IPS DF 6.9 (cell line): ENCODE measurements around the gene SLC52A3.

Source experiments
- DNase-seq: peaks from one replicate; pipeline ENCODE4 v3.0.0-alpha.2; 2013; ENCODE audit warnings: low read depth, low spot score
- H3K27ac ChIP-seq: one replicate; pipeline ENCODE4 v1.5.1; 2013; ENCODE audit warnings: low read length, control low read depth
- H3K27me3 ChIP-seq: 2 replicates; pipeline ENCODE4 v1.6.1; 2013; ENCODE audit warnings: mild to moderate bottlenecking, low read length; ENCODE audit not compliant: control insufficient read depth, insufficient read depth
- H3K36me3 ChIP-seq: 2 replicates; pipeline ENCODE4 v1.6.1; 2013; ENCODE audit warnings: low read length; ENCODE audit not compliant: control insufficient read depth, insufficient read depth
- H3K4me1 ChIP-seq: 2 replicates; pipeline ENCODE4 v1.6.1; 2013; ENCODE audit warnings: low read length; ENCODE audit not compliant: control insufficient read depth, insufficient read depth
- H3K4me3 ChIP-seq: 2 replicates; pipeline ENCODE4 v1.5.1; 2013; ENCODE audit warnings: mild to moderate bottlenecking, low read length
- H3K9me3 ChIP-seq: 2 replicates; pipeline ENCODE4 v1.6.1; 2013; ENCODE audit warnings: low read length, inconsistent platforms; ENCODE audit not compliant: control insufficient read depth, insufficient read depth
- WGBS: extraction: QIAGEN DNeasy Blood & Tissue Kit; methylation state at CpG from one replicate; pipeline ENCODE4 v1.1.7; 2013; ENCODE audit warnings: mixed read lengths, missing lambda C conversion rate; ENCODE audit not compliant: insufficient read length, insufficient coverage; 5-methylcytosine and 5-hydroxymethylcytosine counted together

SLC52A3 gene

DNA sequence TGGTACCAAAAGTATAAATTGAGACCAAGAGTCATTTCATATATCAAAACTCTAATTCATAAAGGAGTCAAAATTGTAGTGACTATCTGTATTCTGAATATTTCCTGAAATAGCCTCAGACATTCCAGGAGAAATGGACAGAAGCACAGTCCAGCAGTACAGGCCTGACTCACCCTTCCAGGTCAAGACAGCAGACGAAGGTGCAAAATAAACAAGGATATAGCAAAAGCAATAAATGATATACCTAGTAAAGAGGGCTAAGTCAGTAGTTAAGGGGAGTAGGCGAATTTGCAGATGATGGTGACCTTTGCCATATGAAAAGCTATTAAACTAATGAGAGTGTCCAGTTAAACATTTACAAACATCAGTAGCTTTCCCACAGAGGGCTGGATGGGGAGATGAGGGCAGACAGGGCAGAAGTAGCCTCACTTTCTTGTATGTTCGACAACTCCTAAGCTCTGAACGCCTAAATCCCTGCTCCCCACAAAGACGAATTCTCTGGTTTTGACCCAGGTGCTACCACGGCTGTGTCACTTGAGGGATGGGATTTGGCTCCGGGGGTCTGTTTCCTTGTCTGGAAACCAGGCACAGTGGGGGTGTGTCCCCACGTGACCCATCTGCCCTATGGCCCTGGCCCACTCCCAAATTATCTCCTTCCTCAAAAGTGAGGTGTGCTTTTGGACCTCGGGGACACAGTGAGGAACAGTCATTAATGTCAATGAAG lies 3.6 kb upstream of the SLC52A3 start:
- DNase-seq: no peak
- Histone ChIP-seq H3K4me1 (peaks cover 2% of the 10 kb centered on the region), H3K36me3 (no peaks in the 10 kb centered on the region; the same call in 1 of the 2 replicates), H3K27me3 (no peaks in the 10 kb centered on the region), H3K9me3 (no peaks in the 10 kb centered on the region), H3K4me3 (no peak overlapping the region), H3K27ac (no peak overlapping the region)
- WGBS: no CpG with 5 or more reads among the region's 9 CpGs

GRCh38 chr20:770691-771090 lies 2.4 kb upstream of the SLC52A3 start:
- H3K27ac ChIP-seq: no peak overlapping the region
- DNase-seq: no peak
- H3K36me3 ChIP-seq: no peaks in the 10 kb centered on the region; the same call in 1 of the 2 replicates
- no peak overlapping the region for H3K4me3 ChIP-seq
- H3K27me3 ChIP-seq: no peaks in the 10 kb centered on the region
- H3K9me3 ChIP-seq: no peaks in the 10 kb centered on the region
- no CpG with 5 or more reads among the region's 2 CpGs for WGBS
- H3K4me1 ChIP-seq: no peaks in the 10 kb centered on the region; the same call in none of the 2 replicates

DNA sequence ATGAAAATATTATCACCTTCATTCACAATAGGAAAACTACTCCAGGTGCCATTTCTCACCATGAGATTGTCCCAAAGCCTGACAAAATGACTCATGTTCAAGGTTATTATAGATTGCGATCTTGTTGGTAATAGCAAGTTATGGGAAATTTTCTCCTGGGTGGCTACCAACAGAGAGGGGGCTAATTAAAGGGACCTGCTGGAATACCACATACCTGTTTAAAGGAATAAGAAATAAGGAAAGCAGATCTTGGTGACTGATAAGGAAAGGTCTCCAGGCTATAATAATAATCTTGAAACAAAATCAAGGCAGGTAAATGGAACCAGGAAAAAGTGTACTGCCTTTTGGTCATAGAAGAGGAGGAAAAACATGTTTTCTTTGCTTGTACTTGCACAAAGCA lies 1.4 kb downstream of the SLC52A3 start:
- H3K27me3 ChIP-seq: no peaks in the 10 kb centered on the region
- H3K27ac ChIP-seq: no peak overlapping the region
- no peak for DNase-seq
- no CpG with 5 or more reads among the region's 1 CpG for WGBS
- H3K4me1 ChIP-seq: no peaks in the 10 kb centered on the region
- no peaks in the 10 kb centered on the region for H3K9me3 ChIP-seq
- H3K36me3 ChIP-seq: no peaks in the 10 kb centered on the region; the same call in 1 of the 2 replicates
- no peak overlapping the region for H3K4me3 ChIP-seq

- no peaks in the 10 kb centered on the region; the same call in 1 of the 2 replicates for H3K36me3 ChIP-seq
Observed at GRCh38 chr20:764255-764654, 4.0 kb downstream of the SLC52A3 start.

DNA sequence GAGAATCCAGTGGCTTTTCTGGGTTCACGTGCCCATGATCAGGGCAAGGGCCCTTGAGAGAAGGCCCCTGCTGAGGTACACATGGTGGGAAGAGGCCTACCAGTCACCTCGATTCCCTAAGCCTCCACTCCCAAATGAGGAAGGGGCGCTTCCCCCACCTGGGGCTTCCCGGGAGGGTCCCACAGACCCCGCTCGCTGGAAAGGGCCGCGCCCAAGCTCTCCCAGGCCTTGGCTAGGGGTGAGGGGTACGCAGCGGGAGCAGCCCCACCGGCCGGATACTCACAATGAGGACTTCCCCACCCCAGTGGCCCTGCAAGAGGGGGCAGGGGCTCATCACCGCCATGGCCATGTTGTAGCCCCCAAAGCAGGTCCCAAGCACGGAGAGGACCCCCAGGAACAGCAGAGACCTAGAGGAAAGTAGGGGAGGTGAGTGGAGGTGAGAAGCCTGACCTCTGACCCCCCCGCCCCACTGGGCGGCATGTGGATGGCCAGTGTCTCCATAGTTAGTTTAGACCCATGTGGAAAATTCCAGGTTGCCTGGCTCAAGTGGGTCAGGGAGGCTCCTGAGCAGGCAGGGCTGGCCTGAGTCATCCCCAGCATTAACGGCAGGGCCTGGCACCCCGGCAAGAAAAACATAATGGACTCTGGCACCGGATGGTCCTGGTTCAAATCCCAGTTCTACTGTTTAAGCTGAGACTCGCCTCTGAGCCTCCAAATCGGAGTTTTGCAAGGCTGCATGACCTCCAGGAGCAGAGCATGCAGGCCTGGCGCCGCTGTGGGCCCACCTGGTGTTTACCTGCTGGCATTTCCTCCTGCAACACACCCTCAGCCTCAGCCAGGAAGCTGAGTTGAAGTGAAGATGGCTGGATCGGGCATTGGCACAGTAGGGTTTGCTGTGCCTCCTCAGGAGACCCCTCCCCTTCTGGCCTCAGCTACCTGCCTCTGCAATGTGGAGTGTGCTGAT lies 6.6 kb downstream of the SLC52A3 start:
- no peak for DNase-seq
- H3K27me3 ChIP-seq: peaks cover 3% of the 10 kb centered on the region; the same call in 1 of the 2 replicates
- no peaks in the 10 kb centered on the region; the same call in 1 of the 2 replicates for H3K36me3 ChIP-seq
- no CpG with 5 or more reads among the region's 24 CpGs for WGBS
- no peaks in the 10 kb centered on the region for H3K9me3 ChIP-seq
- no peak overlapping the region for H3K4me3 ChIP-seq
- H3K27ac ChIP-seq: no peak overlapping the region
- no peaks in the 10 kb centered on the region for H3K4me1 ChIP-seq

More at GRCh38 chr20:764255-764654, 4.0 kb downstream of the SLC52A3 start:
- H3K4me3 ChIP-seq: no peak overlapping the region
- no peaks in the 10 kb centered on the region for H3K4me1 ChIP-seq
- no CpG with 5 or more reads among the region's 3 CpGs for WGBS
- no peaks in the 10 kb centered on the region for H3K9me3 ChIP-seq
- DNase-seq: no peak
- no peak overlapping the region for H3K27ac ChIP-seq
- peaks cover 3% of the 10 kb centered on the region; the same call in 1 of the 2 replicates for H3K27me3 ChIP-seq

- H3K9me3 ChIP-seq: no peaks in the 10 kb centered on the region
- no peaks in the 10 kb centered on the region; the same call in 1 of the 2 replicates for H3K36me3 ChIP-seq
- H3K4me3 ChIP-seq: no peak overlapping the region
- no peaks in the 10 kb centered on the region for H3K4me1 ChIP-seq
- peaks cover 3% of the 10 kb centered on the region; the same call in 1 of the 2 replicates for H3K27me3 ChIP-seq
- peak; percentile 64 for DNase-seq
- H3K27ac ChIP-seq: no peak overlapping the region
- no CpG with 5 or more reads among the region's 44 CpGs for WGBS
Observed at GRCh38 chr20:760751-761417, 7.4 kb downstream of the SLC52A3 start.

DNA sequence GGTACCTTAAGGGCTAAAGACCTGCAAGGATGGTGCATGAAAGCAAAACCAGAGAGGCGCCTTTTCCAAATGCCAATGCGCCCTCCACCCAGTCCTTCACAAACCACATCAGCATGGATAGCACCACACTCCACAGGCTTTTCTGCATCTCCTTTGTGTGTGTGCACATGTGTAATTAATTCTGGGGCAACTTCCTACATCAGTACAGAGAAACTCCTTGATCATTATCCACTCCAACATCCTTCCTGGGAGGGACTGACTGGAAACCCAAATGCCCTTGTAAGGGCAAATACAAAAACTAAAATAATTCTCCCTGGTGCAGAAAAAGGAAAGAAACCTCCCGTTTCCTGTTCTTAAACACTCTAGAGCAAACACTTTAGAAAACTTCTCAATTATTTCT lies 10.8 kb downstream of the SLC52A3 start:
- H3K36me3 ChIP-seq: no peaks in the 10 kb centered on the region
- no peaks in the 10 kb centered on the region for H3K4me1 ChIP-seq
- DNase-seq: no peak
- WGBS: no CpG with 5 or more reads among the region's 3 CpGs
- H3K27ac ChIP-seq: no peak overlapping the region
- no peak overlapping the region for H3K4me3 ChIP-seq
- H3K27me3 ChIP-seq: peaks cover 3% of the 10 kb centered on the region; the same call in 1 of the 2 replicates
- no peaks in the 10 kb centered on the region for H3K9me3 ChIP-seq

GRCh38 chr20:755941-756340 lies 12.4 kb downstream of the SLC52A3 start:
- H3K4me1 ChIP-seq: no peaks in the 10 kb centered on the region
- no peak overlapping the region for H3K27ac ChIP-seq
- H3K9me3 ChIP-seq: no peaks in the 10 kb centered on the region
- H3K36me3 ChIP-seq: no peaks in the 10 kb centered on the region
- no peak for DNase-seq
- H3K4me3 ChIP-seq: no peak overlapping the region
- no CpG with 5 or more reads among the region's 6 CpGs for WGBS
- peaks cover 3% of the 10 kb centered on the region; the same call in 1 of the 2 replicates for H3K27me3 ChIP-seq

GRCh38 chr20:754904-755303 lies 13.4 kb downstream of the SLC52A3 start:
- Histone ChIP-seq H3K4me1 (no peaks in the 10 kb centered on the region), H3K9me3 (no peaks in the 10 kb centered on the region), H3K36me3 (no peaks in the 10 kb centered on the region), H3K27ac (no peak overlapping the region), H3K27me3 (no peaks in the 10 kb centered on the region), H3K4me3 (no peak overlapping the region)
- no CpG with 5 or more reads among the region's 3 CpGs for WGBS
- DNase-seq: no peak
